Type B pancreatic cell (in vitro differentiated cells): ENCODE data around the gene SMAD3. TPM values are rescaled to one million over a fixed set of nuclear protein-coding genes. Genes with fewer than 3 reads are reported as not detected.

Source experiments
- DNase-seq: peaks from one replicate; pipeline ENCODE4 v3.0.0; 2021; ENCODE audit warnings: mixed read lengths; ENCODE audit not compliant: unreplicated experiment; ENCODE audit errors: extremely low spot score
- H3K27ac Mint-ChIP-seq: 2 replicates; pipeline ENCODE4 v1.8.0; 2021; ENCODE audit warnings: mild to moderate bottlenecking, mixed read lengths
- H3K27me3 Mint-ChIP-seq: 2 replicates; pipeline ENCODE4 v1.8.0; 2021; ENCODE audit warnings: mixed read lengths
- H3K36me3 Mint-ChIP-seq: 2 replicates; pipeline ENCODE4 v1.8.0; 2021; ENCODE audit warnings: mixed read lengths
- H3K4me1 Mint-ChIP-seq: one replicate; pipeline ENCODE4 v1.8.0; 2021; ENCODE audit warnings: mixed read lengths; ENCODE audit not compliant: unreplicated experiment
- H3K4me3 Mint-ChIP-seq: 2 replicates; pipeline ENCODE4 v1.8.0; 2021; ENCODE audit warnings: mild to moderate bottlenecking, mixed read lengths
- H3K9me3 Mint-ChIP-seq: 2 replicates; pipeline ENCODE4 v1.8.0; 2021; ENCODE audit warnings: mixed read lengths
- total RNA-seq: library from RNA; stranded (reverse); gene quantifications from 2 replicates; pipeline ENCODE4 v1.2.1, GENCODE V29; 2021; ENCODE audit warnings: low replicate concordance
- TF ChIP-seq, protein P1 (sequence below): fragments of 200-600 bp; sonication (generic); conservative IDR thresholded peaks from 2 replicates; pipeline ENCODE4 v1.5.0; 2021; ENCODE audit warnings: antibody characterized with exemption, mild to moderate bottlenecking

The SMAD3 gene
- total RNA-seq, 1 donor from 2014 or later: 52.0 TPM

DNA sequence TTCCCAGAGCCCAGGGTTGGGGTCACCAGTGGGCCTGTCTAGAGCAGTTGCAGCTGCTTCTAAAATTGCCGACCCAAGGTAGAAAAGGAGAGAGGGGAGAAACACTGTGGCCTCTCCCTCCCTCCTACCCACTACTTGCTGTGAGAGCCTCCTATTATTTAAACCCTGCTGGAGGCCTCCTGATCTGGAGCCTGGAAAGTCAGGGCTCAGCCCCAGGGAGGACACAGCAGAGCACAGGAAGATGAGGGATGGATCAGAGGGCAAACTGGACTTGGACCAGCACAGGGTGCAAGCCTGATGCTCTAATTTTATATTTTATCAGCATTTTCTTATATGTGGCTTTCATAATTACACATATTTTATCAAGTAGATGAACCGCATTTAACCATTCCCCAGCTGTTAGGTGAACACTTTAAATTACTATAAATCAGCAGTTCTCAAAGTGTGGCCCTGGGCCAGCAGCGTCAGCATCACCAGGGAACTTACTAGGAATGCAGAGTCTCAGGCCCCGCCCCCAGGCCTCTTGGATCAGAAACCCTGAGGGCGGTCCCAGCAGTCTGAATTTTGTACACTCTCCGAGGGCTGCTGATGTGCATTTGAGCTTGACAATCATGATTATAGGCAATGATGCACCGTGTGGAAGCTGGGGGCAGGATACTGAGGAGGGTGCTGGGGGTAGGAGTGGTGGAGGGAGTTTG is 26.7 kb downstream of the SMAD3 start:
- H3K27me3 Mint-ChIP-seq: no peaks in the 10 kb centered on the region
- DNase-seq: no peak
- H3K27ac Mint-ChIP-seq: peak overlapping the region; percentile 12
- TF ChIP-seq, protein P1, sequence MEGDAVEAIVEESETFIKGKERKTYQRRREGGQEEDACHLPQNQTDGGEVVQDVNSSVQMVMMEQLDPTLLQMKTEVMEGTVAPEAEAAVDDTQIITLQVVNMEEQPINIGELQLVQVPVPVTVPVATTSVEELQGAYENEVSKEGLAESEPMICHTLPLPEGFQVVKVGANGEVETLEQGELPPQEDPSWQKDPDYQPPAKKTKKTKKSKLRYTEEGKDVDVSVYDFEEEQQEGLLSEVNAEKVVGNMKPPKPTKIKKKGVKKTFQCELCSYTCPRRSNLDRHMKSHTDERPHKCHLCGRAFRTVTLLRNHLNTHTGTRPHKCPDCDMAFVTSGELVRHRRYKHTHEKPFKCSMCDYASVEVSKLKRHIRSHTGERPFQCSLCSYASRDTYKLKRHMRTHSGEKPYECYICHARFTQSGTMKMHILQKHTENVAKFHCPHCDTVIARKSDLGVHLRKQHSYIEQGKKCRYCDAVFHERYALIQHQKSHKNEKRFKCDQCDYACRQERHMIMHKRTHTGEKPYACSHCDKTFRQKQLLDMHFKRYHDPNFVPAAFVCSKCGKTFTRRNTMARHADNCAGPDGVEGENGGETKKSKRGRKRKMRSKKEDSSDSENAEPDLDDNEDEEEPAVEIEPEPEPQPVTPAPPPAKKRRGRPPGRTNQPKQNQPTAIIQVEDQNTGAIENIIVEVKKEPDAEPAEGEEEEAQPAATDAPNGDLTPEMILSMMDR: no peak
- peaks cover 13% of the 10 kb centered on the region for H3K36me3 Mint-ChIP-seq
- H3K9me3 Mint-ChIP-seq: no peaks in the 10 kb centered on the region
- peaks cover 60% of the 10 kb centered on the region for H3K4me1 Mint-ChIP-seq
- H3K4me3 Mint-ChIP-seq: no peak overlapping the region

DNA sequence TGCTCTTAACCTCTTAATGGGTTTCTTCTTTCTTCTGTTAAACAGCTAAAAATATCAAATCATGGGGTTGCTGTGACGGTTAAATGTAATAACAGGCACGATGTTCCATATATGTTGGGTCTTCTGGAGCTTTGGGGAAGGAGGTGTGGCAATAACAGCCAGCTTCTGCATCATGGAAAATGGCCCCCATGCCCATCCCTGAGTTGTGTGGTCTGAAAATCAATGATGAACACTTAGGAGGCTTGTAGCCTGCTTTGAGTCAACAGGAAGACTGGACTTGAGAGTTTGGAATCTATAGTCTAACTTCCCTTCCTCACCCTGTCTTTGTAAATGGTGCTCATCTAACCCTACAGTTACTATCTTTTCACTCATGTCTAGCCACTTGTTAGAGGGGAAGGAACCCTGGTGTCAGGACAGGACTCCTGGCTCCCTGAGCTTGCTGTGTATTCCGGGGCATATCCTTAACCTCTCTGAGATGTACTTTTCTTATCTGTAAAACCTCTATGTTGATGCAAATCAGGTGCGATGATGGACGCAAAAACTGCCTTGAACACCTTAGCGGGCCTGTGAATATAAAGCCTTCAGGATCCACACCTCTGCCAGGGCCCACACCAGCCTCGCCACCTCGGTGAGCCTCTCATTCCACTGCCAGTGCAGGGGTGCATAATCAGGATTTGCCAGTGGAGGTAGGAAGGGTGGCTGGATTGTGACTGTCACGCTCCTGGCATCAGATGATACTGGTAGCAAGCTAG is 27.5 kb downstream of the SMAD3 start:
- H3K4me3 Mint-ChIP-seq: no peak overlapping the region
- H3K9me3 Mint-ChIP-seq: no peaks in the 10 kb centered on the region
- no peaks in the 10 kb centered on the region for H3K27me3 Mint-ChIP-seq
- peak overlapping the region; percentile 12 for H3K27ac Mint-ChIP-seq
- DNase-seq: no peak
- peaks cover 58% of the 10 kb centered on the region for H3K4me1 Mint-ChIP-seq
- TF ChIP-seq, protein P1: no peak
- peaks cover 17% of the 10 kb centered on the region for H3K36me3 Mint-ChIP-seq

DNA sequence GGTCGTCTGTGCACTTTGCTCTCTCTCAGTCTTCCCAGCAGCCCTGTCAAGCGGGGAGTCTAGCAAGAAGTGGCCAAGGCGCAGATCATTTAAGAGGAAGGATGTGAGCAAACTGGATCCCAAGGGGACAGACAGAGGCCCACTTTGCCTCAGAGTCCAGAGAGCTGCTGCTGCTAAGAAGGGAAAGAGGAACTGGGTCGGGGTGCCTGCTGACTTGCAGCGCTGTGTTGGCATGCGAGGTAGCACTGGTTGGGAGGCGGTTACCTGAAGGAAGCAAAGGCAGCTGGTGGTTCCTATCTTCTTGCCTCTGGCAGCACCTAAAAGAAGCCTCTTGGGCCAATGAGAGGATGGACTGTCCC is 28.1 kb downstream of the SMAD3 start:
- TF ChIP-seq, protein P1: no peak
- peaks cover 60% of the 10 kb centered on the region for H3K4me1 Mint-ChIP-seq
- H3K4me3 Mint-ChIP-seq: no peak overlapping the region

DNA sequence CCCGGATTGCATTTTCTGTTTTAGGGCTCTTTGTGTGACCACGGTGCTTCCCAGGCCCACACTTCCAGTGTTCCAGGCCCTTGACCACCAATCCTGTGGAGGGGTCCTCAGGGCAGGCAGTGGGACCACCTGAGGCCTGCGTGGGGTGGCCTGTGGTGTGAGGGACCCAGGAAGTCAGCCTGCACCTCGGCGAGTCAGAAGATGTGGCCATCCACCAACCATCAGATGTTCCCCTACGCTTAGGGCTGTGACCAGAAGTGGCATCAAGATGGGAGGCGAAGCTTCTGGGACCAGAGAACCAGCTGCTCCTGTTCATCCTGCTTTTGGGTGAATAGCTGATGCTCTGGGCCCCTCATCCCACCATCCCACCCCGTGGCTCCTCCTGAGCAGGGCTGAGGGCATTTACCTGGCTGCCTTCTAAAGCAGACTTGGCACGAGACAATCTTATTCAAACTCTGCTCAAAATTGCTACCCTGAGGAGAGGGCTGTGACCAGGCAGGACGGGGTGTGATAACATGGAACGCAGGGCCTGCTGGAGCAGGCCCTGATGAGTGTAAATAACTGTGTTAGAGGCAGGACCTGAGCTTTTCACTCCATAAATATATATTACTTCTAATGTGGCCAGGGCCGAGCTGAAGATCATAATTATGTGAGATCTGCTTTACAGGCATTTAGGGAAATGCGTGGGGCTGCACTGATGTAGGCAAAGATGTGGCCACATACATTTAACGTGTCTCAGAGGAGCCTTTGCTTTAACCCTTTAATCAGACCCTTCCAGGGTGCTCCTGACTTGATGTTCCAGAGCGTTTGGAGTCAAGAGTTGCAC is 28.8 kb downstream of the SMAD3 start:
- Mint-ChIP-seq H3K27ac (no peak overlapping the region), H3K4me3 (no peak overlapping the region), H3K9me3 (no peaks in the 10 kb centered on the region), H3K27me3 (no peaks in the 10 kb centered on the region), H3K4me1 (peaks cover 64% of the 10 kb centered on the region), H3K36me3 (peaks cover 19% of the 10 kb centered on the region)
- TF ChIP-seq, protein P1: no peak
- no peak for DNase-seq

More for the DNA sequence above, 28.1 kb downstream of the SMAD3 start:
- Mint-ChIP-seq H3K9me3 (no peaks in the 10 kb centered on the region), H3K27ac (no peak overlapping the region), H3K36me3 (peaks cover 19% of the 10 kb centered on the region), H3K27me3 (no peaks in the 10 kb centered on the region)
- DNase-seq: no peak

DNA sequence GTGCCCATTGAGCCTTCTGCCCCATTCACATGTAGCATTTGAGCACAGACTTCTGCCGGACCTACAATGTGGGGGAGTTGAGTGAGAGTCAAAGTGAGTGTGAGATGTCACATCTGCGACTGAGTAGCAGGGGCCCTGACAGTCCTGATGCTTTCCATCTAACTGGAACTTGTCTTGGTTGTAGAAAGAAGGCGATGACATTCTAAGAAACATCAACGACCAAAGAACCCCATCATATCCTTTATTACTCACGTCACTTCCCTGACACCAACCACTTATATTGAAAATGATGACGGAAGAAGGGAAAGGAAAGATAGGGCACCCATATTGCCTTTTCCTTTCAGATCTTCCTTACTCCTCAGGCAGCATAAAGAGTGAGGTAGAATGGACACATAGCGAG is 30.5 kb downstream of the SMAD3 start:
- Mint-ChIP-seq H3K9me3 (no peaks in the 10 kb centered on the region), H3K4me1 (peaks cover 54% of the 10 kb centered on the region), H3K36me3 (peaks cover 16% of the 10 kb centered on the region), H3K27ac (no peak overlapping the region), H3K27me3 (no peaks in the 10 kb centered on the region), H3K4me3 (no peak overlapping the region)
- no peak for DNase-seq
- TF ChIP-seq, protein P1: no peak
